K562 (cell line): ENCODE data around the gene MAD1L1. TPM values are rescaled to one million over a fixed set of nuclear protein-coding genes. Genes with fewer than 3 reads are reported as not detected.

Experiments
- ATAC-seq: fragments of 200-7000 bp; cut with Tn5 transposase; 3 replicates; pipeline ENCODE4 v1.9.1; 2020; ENCODE audit warnings: moderate library complexity
- BruUV-seq: library from RNA; stranded (reverse); fragments of 400-500 nt; replicated peaks from 2 replicates; lab custom pipeline; 2021; lab: Mats Ljungman, UMichigan
- CTCF ChIA-PET: fragments of 300-600 bp; formaldehyde crosslinking; extraction: SDS; loops from one replicate; lab custom pipeline; 2021; ENCODE audit warnings: low intra/inter-chr PET ratio; lab: Yijun Ruan, JAX
- POLR2A ChIA-PET: fragments of 300-600, 350-650 bp; sonication (Branson Sonifier 250); formaldehyde crosslinking; extraction: SDS; loops from one replicate; lab custom pipeline; 2021; ENCODE audit warnings: antibody characterized with exemption, inconsistent platforms; lab: Yijun Ruan, JAX
- DNase-seq, 4 experiments: peaks; one replicate each; pipeline versions ENCODE4 v3.0.0 to v3.0.0-alpha.2; 2011 to 2018; ENCODE audit warnings: low spot score in 3 of 4, mixed read lengths in 3 of 4; ENCODE audit errors: extremely low read depth in 1 of 4
- FAIRE-seq: peaks from 2 replicates; lab custom pipeline; 2011; peaks lifted over from hg19 to GRCh38; lab: Jason Lieb, UNC
- H2AFZ ChIP-seq: 2 replicates; pipeline ENCODE4 v1.6.0; 2011; ENCODE audit warnings: low read depth, low read length, control low read depth, inconsistent platforms
- H3K27ac ChIP-seq: fragments of 200-600 bp; 3 replicates; pipeline ENCODE4 v1.8.0; 2011; ENCODE audit warnings: low read depth, mild to moderate bottlenecking, control low read depth, inconsistent platforms, low read length, moderate library complexity, mixed read lengths; ENCODE audit errors: extremely low read depth
- H3K27me3 ChIP-seq, 2 experiments: fragments of 300-600 bp in 1 of 2; 2 replicates in 1 of 2; 3 replicates in 1 of 2; pipeline versions ENCODE4 v1.6.0 to v1.8.0; 2011; ENCODE audit warnings: inconsistent platforms in 2 of 2, low read length in 2 of 2, mild to moderate bottlenecking in 1 of 2, mixed read lengths in 1 of 2, moderate library complexity in 1 of 2; ENCODE audit not compliant: control insufficient read depth in 2 of 2, insufficient read depth in 2 of 2
- H3K36me3 ChIP-seq: fragments of 300-600 bp; 3 replicates; pipeline ENCODE4 v1.8.0; 2011; ENCODE audit warnings: mild to moderate bottlenecking, low read length, inconsistent platforms; ENCODE audit not compliant: control insufficient read depth, insufficient read depth
- H3K4me1 ChIP-seq, 2 experiments: fragments of 200-600 bp in 1 of 2; replicated peaks in 1 of 2; 2 replicates in 1 of 2; 3 replicates in 1 of 2; pipeline versions ENCODE4 v1.5.1 to v1.8.0; 2011; ENCODE audit warnings: inconsistent platforms in 2 of 2, low read length in 2 of 2, mild to moderate bottlenecking in 1 of 2, mixed read lengths in 1 of 2, moderate library complexity in 1 of 2; ENCODE audit not compliant: control insufficient read depth in 2 of 2, insufficient read depth in 2 of 2
- H3K4me2 ChIP-seq: 2 replicates; pipeline ENCODE4 v1.6.1; 2011; ENCODE audit warnings: low read length, control low read depth, inconsistent platforms, mixed read lengths; ENCODE audit not compliant: insufficient read depth
- H3K4me3 ChIP-seq: fragments of 200-600 bp; sonication (generic), shearing (Covaris generic); 2 replicates; pipeline ENCODE4 v1.5.1; 2016; ENCODE audit warnings: control low read depth, inconsistent platforms
- H3K79me2 ChIP-seq: fragments of 200-600 bp; 3 replicates; pipeline ENCODE4 v1.8.0; 2011; ENCODE audit warnings: low read length, inconsistent platforms; ENCODE audit not compliant: control insufficient read depth, insufficient read depth
- H3K9ac ChIP-seq, 2 experiments: 2 replicates each; pipeline versions ENCODE4 v1.6.0 to v1.6.1; 2011; ENCODE audit warnings: low read depth in 2 of 2, low read length in 2 of 2, control low read depth in 1 of 2, inconsistent platforms in 1 of 2, mild to moderate bottlenecking in 1 of 2, mixed read lengths in 1 of 2; ENCODE audit not compliant: insufficient read depth in 1 of 2
- H3K9me1 ChIP-seq: one replicate; pipeline ENCODE4 v1.6.0; 2011; ENCODE audit warnings: inconsistent platforms, mild to moderate bottlenecking, low read length, moderate library complexity; ENCODE audit not compliant: control insufficient read depth, insufficient read depth
- H3K9me3 ChIP-seq: replicated peaks from 2 replicates; pipeline ENCODE4 v1.5.1; 2011; ENCODE audit warnings: low read depth, low read length, inconsistent platforms; ENCODE audit not compliant: control insufficient read depth, insufficient read depth
- H4K20me1 ChIP-seq: replicated peaks from 2 replicates; pipeline ENCODE4 v1.6.1; 2011; ENCODE audit warnings: low read length, inconsistent platforms, mixed read lengths; ENCODE audit not compliant: control insufficient read depth, insufficient read depth
- CBFA2T2 ChIP-seq: fragments of 450-650 bp; conservative IDR thresholded peaks from 2 replicates; pipeline ENCODE4 v1.6.1; 2017; ENCODE audit warnings: mild to moderate bottlenecking
- ELF4 ChIP-seq: fragments of 450-650 bp; formaldehyde crosslinking; IDR thresholded peaks from 2 replicates; pipeline ENCODE4 v1.4.0; 2022; ENCODE audit warnings: missing genetic modification characterization
- HDAC8 ChIP-seq: fragments of 450-650 bp; IDR thresholded peaks from 2 replicates; pipeline ENCODE4 v1.6.1; 2016; ENCODE audit warnings: mild to moderate bottlenecking, missing genetic modification characterization, moderate library complexity, missing compliant biosample characterization
- HNRNPK ChIP-seq: fragments of 200-400 bp; formaldehyde crosslinking; IDR thresholded peaks from one replicate; pipeline ENCODE4 v1.6.1; 2018; ENCODE audit warnings: mild to moderate bottlenecking, low read depth, low read length; ENCODE audit not compliant: poor library complexity, severe bottlenecking
- IFI16 ChIP-seq: fragments of 250-450 bp; sonication (Bioruptor Pico); IDR thresholded peaks from 2 replicates; pipeline ENCODE4 v2.1.2; 2022; ENCODE audit warnings: mild to moderate bottlenecking, inconsistent platforms
- KAT7 ChIP-seq: sonication (generic); formaldehyde crosslinking; IDR thresholded peaks from 2 replicates; pipeline ENCODE4 v1.8.0; 2022; ENCODE audit warnings: missing genetic modification reagents, mild to moderate bottlenecking, borderline replicate concordance
- SMARCE1 ChIP-seq: fragments of 450-650 bp; IDR thresholded peaks from 2 replicates; pipeline ENCODE4 v1.7.1; 2016; ENCODE audit warnings: mild to moderate bottlenecking
- ZBTB7A ChIP-seq: IDR thresholded peaks from 2 replicates; pipeline ENCODE4 v1.6.1; 2011; ENCODE audit warnings: low read depth, mild to moderate bottlenecking, low read length, moderate library complexity, borderline replicate concordance; ENCODE audit not compliant: control insufficient read depth
- ZBTB8A ChIP-seq: fragments of 450-650 bp; IDR thresholded peaks from 2 replicates; pipeline ENCODE4 v1.6.1; 2018; ENCODE audit warnings: mild to moderate bottlenecking, moderate library complexity; ENCODE audit not compliant: partially characterized antibody
- ZNF224 ChIP-seq: sonication (generic); formaldehyde crosslinking; IDR thresholded peaks from 2 replicates; pipeline ENCODE4 v1.8.0; 2022; ENCODE audit warnings: mild to moderate bottlenecking, missing genetic modification reagents
- ZNF384 ChIP-seq: IDR thresholded peaks from 2 replicates; pipeline ENCODE4 v1.6.1; 2012; ENCODE audit warnings: low read depth, low read length, improper control_type of control experiment
- WGBS: fragments of 100-300 bp; shearing (Covaris generic); methylation state at CpG from one replicate; pipeline ENCODE4 v1.1.6; 2016; ENCODE audit warnings: low coverage, mixed read lengths; ENCODE audit not compliant: insufficient coverage; ENCODE audit errors: missing lambda C conversion rate; 5-methylcytosine and 5-hydroxymethylcytosine counted together
- in situ Hi-C: fragments of 300-500 bp; cut with MboI; formaldehyde crosslinking; loops from 4 replicates; pipeline ENCODE4 v1.15.0; 2018; ENCODE audit warnings: inconsistent platforms, mixed read lengths
- intact Hi-C: fragments of 100-400 bp; cut with micrococcal nuclease; formaldehyde crosslinking; loops from 2 replicates; pipeline ENCODE4 v1.14.2; 2022
- polyA plus RNA-seq, 8 experiments: library from polyadenylated mRNA; depleted of rRNA in 4 of 8; stranded (reverse) in 5 of 8; unstranded in 3 of 8; fragments of >200 nt; fragmentation: Nextera tagmentation in 2 of 8; fragmentation: Illumina TruSeq in 1 of 8; extraction: Ambion mirVana in 2 of 8; extraction: Trizol in 1 of 8; gene quantifications; 2 replicates each; pipeline versions ENCODE4 v1.2.1 to v1.2.3, GENCODE V29; 2011 to 2014; ENCODE audit warnings: inconsistent platforms in 1 of 8, missing spikeins in 1 of 8
- total RNA-seq, 7 experiments: library from RNA; depleted of rRNA in 6 of 7; stranded (reverse); fragments of >200 nt in 6 of 7; fragmentation: Illumina TruSeq in 2 of 7; extraction: Trizol in 2 of 7; gene quantifications; 2 replicates each; pipeline versions ENCODE4 v1.2.1 to v1.2.3, GENCODE V29; 2011 to 2021; ENCODE audit warnings: low replicate concordance in 1 of 7
- TF ChIP-seq, protein P1 (sequence below), 2 experiments: IDR thresholded peaks in 1 of 2; conservative IDR thresholded peaks in 1 of 2; 2 replicates each; pipeline ENCODE4 v1.6.1; 2016; ENCODE audit warnings: low read depth in 2 of 2, mild to moderate bottlenecking in 1 of 2, missing compliant biosample characterization in 1 of 2, missing genetic modification characterization in 1 of 2, moderate library complexity in 1 of 2

Gene MAD1L1
- total and polyA plus RNA-seq, 9 of the 15 experiments (the other 6 are each of a cell fraction or from before 2014, with no cell fraction given) = 1.7 to 89.7 (median 18.0) TPM

DNA sequence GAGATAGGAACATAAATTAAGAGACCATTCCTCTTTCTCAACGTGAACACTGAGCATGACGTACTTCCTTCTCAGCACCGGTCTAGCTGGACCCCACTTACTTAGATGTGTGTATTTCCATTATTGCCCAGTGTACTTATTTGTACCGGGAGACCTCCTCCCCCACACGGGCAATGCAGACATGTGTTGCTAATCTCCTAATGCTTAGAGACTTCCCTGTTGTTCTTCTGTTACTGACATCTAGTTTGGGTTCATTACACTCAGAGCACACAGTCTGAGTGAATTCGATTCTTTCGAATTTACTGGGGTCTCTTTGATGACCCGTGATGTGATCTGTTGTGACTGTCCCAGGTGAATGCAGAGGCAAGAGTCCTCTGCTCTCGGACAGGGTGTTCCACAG lies 260.0 kb downstream of the MAD1L1 start (continued):
- TF ChIP-seq, protein P1, sequence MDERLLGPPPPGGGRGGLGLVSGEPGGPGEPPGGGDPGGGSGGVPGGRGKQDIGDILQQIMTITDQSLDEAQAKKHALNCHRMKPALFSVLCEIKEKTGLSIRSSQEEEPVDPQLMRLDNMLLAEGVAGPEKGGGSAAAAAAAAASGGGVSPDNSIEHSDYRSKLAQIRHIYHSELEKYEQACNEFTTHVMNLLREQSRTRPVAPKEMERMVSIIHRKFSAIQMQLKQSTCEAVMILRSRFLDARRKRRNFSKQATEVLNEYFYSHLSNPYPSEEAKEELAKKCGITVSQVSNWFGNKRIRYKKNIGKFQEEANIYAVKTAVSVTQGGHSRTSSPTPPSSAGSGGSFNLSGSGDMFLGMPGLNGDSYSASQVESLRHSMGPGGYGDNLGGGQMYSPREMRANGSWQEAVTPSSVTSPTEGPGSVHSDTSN (CRISPR knock-in tag; IDR thresholded peaks at IDR 0.05; ENCODE audit: low read depth) = no peak
- TF ChIP-seq, protein P1 (tag; conservative IDR thresholded peaks at IDR 0.05; ENCODE audit: low read depth) = no peak
- TF ChIP-seq ELF4 (CRISPR knock-in tag) (no peak), ZNF224 (CRISPR knock-in tag) (no peak)

DNA sequence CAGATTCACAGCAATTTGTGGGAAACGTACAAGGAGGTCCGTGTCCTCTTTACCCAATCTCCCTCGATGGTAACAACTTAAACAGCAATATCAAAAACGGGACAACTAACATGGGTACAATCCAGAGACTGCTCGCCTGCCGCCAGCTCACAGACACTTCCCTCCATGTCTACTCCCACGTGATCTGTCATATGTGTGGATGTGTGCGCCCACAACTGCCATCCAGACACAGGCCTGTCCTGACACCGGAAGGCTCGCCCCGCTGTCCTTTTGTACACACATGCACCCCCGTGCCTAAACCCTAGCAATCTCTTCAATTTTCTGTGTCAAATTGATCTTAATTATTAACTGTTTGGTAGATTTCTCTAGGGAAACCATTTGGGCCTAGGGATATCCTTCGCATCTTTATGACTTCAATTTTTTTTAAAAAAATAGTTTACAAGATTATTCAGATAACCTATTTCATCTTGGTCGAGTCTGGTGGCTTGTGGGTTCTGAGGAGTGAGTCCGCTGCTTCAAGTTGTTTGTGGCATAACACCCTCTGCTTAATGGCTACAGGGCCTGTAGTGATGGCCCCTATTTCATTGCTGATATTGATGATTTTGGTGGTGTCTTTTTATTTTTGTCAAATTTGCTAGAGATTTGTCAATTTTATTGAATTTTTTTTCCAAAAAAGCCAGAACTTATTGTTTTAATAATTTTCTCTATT lies 260.6 kb downstream of the MAD1L1 start:
- Histone ChIP-seq H3K4me1 (peaks cover 0 to 21% of the 10 kb centered on the region in 2 experiments; a peak in 2 of 5 replicates), H3K9me1 (no peaks in the 10 kb centered on the region), H3K36me3 (peaks cover 17% of the 10 kb centered on the region; the same call in 2 of the 3 replicates), H3K9me3 (no peaks in the 10 kb centered on the region), H3K27me3 (no peaks in the 10 kb centered on the region), H3K27ac (no peak overlapping the region), H3K9ac (no peak overlapping the region), H3K79me2 (no peaks in the 10 kb centered on the region), H4K20me1 (no peaks in the 10 kb centered on the region), H3K4me3 (no peak overlapping the region), H2AFZ (no peak overlapping the region), H3K4me2 (no peak overlapping the region)
- no peak for ATAC-seq
- intact Hi-C loops (no loop called here), in situ Hi-C loops (no loop called here)
- no peak for FAIRE-seq
- POLR2A ChIA-PET = no interaction called here
- DNase-seq = no peak
- CTCF ChIA-PET = no interaction called here
- 86% methylated on average over 15 of the region's 15 CpGs for WGBS
- BruUV-seq = no TSS peak
- no peak for TF ChIP-seq SMARCE1
- no peak for TF ChIP-seq ZNF384
- TF ChIP-seq IFI16 = no peak
- no peak for TF ChIP-seq KAT7
- TF ChIP-seq HDAC8 = no peak
- TF ChIP-seq HNRNPK = no peak
- no peak for TF ChIP-seq ZBTB8A
- TF ChIP-seq CBFA2T2 = no peak
- TF ChIP-seq ZBTB7A = no peak
